Vagina (tissue), 2 donors: Measurements from ENCODE around the gene ARID3A. TPM values are rescaled to one million over a fixed set of nuclear protein-coding genes. Genes with fewer than 3 reads are reported as not detected.

ENCODE experiments used
- DNase-seq, 2 donors: peaks; one replicate each; pipeline ENCODE4 v3.0.0-alpha.2; 2017; ENCODE audit errors: extremely low spot score in 2 of 2
- H3K27ac ChIP-seq: fragments of 200-600 bp; sonication (generic); one replicate; pipeline ENCODE4 v1.5.1; 2019
- H3K27me3 ChIP-seq: fragments of 200-600 bp; sonication (generic); one replicate; pipeline ENCODE4 v1.5.1; 2019
- H3K36me3 ChIP-seq, 2 donors: fragments of 200-600 bp; sonication (generic); one replicate each; pipeline ENCODE4 v1.5.1; 2017 to 2019
- H3K4me1 ChIP-seq: fragments of 200-600 bp; sonication (generic); one replicate; pipeline ENCODE4 v1.5.1; 2019
- H3K4me3 ChIP-seq, 2 donors: fragments of 200-600 bp; sonication (generic); 1 replicate in 1 of 2; 2 replicates in 1 of 2; pipeline ENCODE4 v1.5.1; 2016 to 2019
- H3K9me3 ChIP-seq: fragments of 200-600 bp; sonication (generic); one replicate; pipeline ENCODE4 v1.5.1; 2019
- CTCF ChIP-seq, 3 experiments: fragments of 450-650 bp in 2 of 3; fragments of 200-600 bp in 1 of 3; sonication (generic) in 1 of 3; IDR thresholded peaks; one replicate each; pipeline ENCODE4 v1.5.1; 2017 to 2019; ENCODE audit warnings: antibody characterized with exemption in 3 of 3, mild to moderate bottlenecking in 2 of 3, moderate library complexity in 2 of 3
- POLR2A ChIP-seq, 2 donors: fragments of 450-650 bp; IDR thresholded peaks; one replicate each; pipeline ENCODE4 v1.6.1; 2017; ENCODE audit warnings: antibody characterized with exemption in 2 of 2, mild to moderate bottlenecking in 2 of 2, moderate library complexity in 2 of 2
- POLR2AphosphoS5 ChIP-seq, 2 donors: sonication (generic); formaldehyde crosslinking; IDR thresholded peaks; one replicate each; pipeline ENCODE4 v1.9.0; 2017; ENCODE audit warnings: antibody characterized with exemption in 2 of 2, mild to moderate bottlenecking in 2 of 2, low read depth in 1 of 2; ENCODE audit not compliant: insufficient read depth in 1 of 2
- intact Hi-C: fragments of 100-400 bp; cut with DNase I; formaldehyde crosslinking; loops from one replicate; pipeline ENCODE4 v1.15.1; 2023
- total RNA-seq: library from RNA; depleted of rRNA; stranded (reverse); fragments of >200 nt; gene quantifications from one replicate; pipeline ENCODE4 v1.2.3, GENCODE V29; 2016

The ARID3A gene
- total RNA-seq, 1 donor from 2014 or later: 10.3 TPM

DNA sequence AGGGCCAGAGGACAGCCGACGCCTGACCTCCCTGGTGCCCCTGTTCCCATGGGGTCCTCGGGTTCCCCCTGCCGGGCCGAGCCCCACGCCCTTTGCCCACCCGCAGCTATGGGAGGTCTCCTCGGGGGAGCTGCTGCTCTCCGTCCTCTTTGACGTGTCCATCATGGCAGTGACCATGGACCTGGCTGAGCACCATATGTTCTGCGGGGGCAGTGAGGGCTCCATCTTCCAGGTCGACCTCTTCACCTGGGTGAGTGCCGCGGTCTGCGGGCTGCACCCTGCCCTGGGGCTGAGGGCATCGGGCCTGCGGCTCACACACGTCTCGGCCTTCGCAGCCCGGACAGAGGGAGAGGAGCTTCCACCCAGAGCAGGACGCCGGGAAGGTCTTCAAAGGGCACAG lies 64.9 kb downstream of the ARID3A start:
- Histone ChIP-seq H3K27me3 (no peaks in the 10 kb centered on the region), H3K4me3 (no peak overlapping the region), H3K27ac (no peak overlapping the region), H3K4me1 (peaks cover under 1% of the 10 kb centered on the region), H3K9me3 (no peaks in the 10 kb centered on the region), H3K36me3 (peaks cover 0 to 41% of the 10 kb centered on the region in 2 donors)
- no peak for TF ChIP-seq POLR2A (IDR thresholded peaks at IDR 0.05)
- no peak for TF ChIP-seq CTCF (IDR thresholded peaks at IDR 0.05)
- intact Hi-C loops: no loop called here
- no peak for DNase-seq

DNA sequence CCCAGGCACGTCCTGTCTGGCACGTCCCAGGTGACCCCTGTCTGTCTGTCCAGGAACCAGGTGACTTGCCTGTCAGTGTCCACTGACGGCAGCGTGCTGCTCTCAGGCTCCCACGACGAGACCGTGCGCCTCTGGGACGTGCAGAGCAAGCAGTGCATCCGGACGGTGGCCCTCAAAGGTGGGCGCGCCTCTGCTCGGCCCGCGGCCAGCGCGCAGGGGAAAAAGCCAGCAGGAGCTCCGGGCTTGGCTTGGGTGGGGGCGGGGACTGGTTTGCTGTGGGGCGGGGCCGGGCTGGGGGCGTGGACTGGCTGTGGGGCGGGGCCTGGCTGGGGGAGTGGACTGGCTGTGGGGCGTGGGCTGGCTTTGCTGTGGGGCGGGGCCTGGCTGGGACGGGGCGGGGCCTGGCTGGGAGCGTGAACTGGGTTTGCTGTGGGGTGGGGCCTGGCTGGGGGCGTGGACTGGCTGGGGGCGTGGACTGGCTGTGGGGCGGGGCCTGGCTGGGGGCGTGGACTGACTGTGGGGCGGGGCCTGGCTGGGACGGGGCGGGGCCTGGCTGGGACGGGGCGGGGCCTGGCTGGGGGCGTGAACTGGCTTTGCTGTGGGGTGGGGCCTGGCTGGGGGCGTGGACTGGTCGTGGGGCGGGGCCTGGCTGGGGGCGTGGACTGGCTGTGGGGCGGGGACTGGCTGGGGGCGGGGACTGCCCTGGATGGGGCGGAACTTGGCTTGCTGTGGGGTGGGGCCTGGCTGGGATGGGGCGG lies 65.5 kb downstream of the ARID3A start:
- no peak for DNase-seq
- Histone ChIP-seq H3K9me3 (no peaks in the 10 kb centered on the region), H3K4me1 (peaks cover 7% of the 10 kb centered on the region), H3K36me3 (peaks cover 0 to 36% of the 10 kb centered on the region in 2 donors), H3K27me3 (no peaks in the 10 kb centered on the region), H3K4me3 (no peak overlapping the region), H3K27ac (no peak overlapping the region)
- intact Hi-C loops: no loop called here
- TF ChIP-seq POLR2AphosphoS5 (IDR thresholded peaks at IDR 0.05; ENCODE audit: insufficient read depth in 1 of 2, low read depth in 1 of 2) (no peak), CTCF (IDR thresholded peaks at IDR 0.05) (no peak), POLR2A (IDR thresholded peaks at IDR 0.05) (no peak)

GRCh38 chr19:991932-992669 lies 66.3 kb downstream of the ARID3A start:
- intact Hi-C loops: no loop called here
- TF ChIP-seq POLR2AphosphoS5 (IDR thresholded peaks at IDR 0.05; ENCODE audit: insufficient read depth in 1 of 2, low read depth in 1 of 2) (no peak), POLR2A (IDR thresholded peaks at IDR 0.05) (no peak), CTCF (IDR thresholded peaks at IDR 0.05) (no peak)
- H3K9me3 ChIP-seq: no peaks in the 10 kb centered on the region
- peaks cover 11% of the 10 kb centered on the region for H3K4me1 ChIP-seq
- no peak overlapping the region for H3K27ac ChIP-seq
- H3K27me3 ChIP-seq: no peaks in the 10 kb centered on the region
- no peak for DNase-seq
- H3K4me3 ChIP-seq: no peak overlapping the region
- H3K36me3 ChIP-seq: peaks cover 0 to 29% of the 10 kb centered on the region in 2 donors

DNA sequence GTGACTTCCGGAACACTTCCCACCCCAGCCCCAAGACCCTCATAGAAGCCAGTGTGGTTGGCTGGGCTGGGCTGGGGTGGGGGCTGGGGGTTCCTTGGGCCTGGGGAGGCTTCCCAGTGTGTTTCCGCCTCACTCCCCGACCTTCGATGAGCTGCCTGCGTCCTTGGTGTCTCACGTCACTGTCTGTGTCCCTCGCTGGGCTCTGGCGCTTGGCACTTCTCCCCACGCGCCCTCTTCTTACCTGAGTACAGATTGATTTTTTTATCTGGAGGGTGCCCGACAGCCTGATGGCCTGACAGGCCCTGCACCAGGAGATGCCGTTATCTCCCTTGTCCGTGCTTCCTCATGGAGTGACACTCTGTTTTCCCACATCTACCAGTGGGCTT lies 66.8 kb downstream of the ARID3A start:
- intact Hi-C loops: no loop called here
- Histone ChIP-seq H3K36me3 (peaks cover 0 to 26% of the 10 kb centered on the region in 2 donors), H3K27ac (no peak overlapping the region), H3K4me1 (peaks cover 11% of the 10 kb centered on the region), H3K27me3 (no peaks in the 10 kb centered on the region), H3K4me3 (no peak overlapping the region), H3K9me3 (no peaks in the 10 kb centered on the region)
- DNase-seq: no peak
- TF ChIP-seq POLR2AphosphoS5 (IDR thresholded peaks at IDR 0.05; ENCODE audit: insufficient read depth in 1 of 2, low read depth in 1 of 2) (no peak), CTCF (IDR thresholded peaks at IDR 0.05) (no peak), POLR2A (IDR thresholded peaks at IDR 0.05) (no peak)

DNA sequence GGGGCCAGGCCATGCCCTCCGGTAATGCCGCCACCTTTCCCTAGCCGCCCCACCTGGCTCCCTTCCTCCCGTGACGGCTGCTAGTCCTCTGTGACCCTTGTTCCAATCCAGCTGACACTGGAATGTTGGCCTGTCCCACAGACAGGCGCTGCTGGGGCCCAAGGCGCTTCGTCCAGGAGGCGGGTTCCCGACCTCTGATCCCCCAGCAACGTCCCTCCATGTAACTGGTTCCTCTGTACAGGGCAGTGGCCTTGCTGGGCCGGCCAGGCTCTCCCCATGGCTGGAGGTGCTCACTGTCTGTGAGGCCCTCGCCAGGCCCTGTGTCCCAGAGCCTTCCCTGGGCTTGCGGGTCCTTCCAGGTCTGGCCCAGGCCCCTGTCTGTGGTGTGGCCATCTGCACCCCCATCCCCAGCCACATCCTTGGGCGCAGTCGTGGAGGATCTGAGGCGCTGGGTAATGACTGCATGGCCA lies 67.6 kb downstream of the ARID3A start:
- Histone ChIP-seq H3K9me3 (no peaks in the 10 kb centered on the region), H3K4me1 (peaks cover 11% of the 10 kb centered on the region), H3K27me3 (no peaks in the 10 kb centered on the region), H3K36me3 (peaks cover 0 to 26% of the 10 kb centered on the region in 2 donors), H3K4me3 (no peak overlapping the region), H3K27ac (no peak overlapping the region)
- DNase-seq: no peak
- TF ChIP-seq POLR2AphosphoS5 (IDR thresholded peaks at IDR 0.05; ENCODE audit: insufficient read depth in 1 of 2, low read depth in 1 of 2): no peak
- TF ChIP-seq CTCF (IDR thresholded peaks at IDR 0.05): no peak
- TF ChIP-seq POLR2A (IDR thresholded peaks at IDR 0.05): no peak
- intact Hi-C loops: no loop called here
